ENCODE data around the gene ACIN1.

ACIN1 gene

DNA sequence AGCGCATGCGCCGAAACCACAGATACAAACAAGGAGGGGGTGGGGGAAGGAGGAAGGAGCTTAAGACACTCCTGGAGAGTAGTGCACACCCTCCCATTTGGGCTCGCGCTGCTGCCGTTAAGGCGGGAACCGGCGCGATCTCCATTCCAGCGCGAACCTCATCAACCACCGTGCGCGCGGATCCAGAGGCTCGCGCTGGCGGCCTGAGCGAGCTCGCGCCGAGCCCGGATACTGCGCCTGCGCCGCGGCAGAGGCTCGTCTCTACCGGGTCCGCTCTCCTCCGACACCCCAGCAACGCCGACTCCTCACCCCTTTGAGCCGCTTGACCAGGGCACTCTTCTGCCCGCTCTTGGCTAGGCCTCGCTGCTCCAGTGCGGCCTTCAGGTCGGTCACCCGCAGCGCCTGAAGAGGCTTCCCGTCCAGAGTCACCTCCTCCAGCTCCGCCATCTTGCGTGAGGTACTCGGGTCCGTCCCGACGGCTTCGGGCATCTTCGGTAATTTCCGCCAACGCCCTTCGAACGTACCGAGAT lies at the start of gene ACIN1:
TSS of gene ACIN1 (minus strand) at position 471 of the 530 bp plus-strand sequence. CDS start at position 447, 24 bp downstream.
- DNase-seq (ENCODE audit: low spot score) = peak; percentile 84

DNA sequence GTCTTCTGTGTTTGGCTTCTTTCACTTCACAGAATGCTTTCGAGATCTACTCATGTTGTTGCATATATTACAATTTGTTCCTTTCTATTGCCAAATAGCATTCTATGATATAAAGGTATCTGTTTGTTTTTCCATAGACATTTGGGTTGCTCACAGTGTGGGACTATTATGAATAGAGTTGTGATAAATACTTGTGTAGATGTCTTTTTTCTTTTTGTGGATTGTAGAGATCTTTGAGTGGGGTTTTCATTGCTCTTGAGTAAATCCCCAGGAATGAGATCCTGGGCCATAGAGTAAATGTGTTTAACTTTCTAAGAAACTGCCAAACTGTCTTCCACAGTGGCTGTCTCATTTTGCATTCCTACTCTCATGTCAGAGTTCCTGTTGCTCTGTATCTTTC lies 49.0 kb upstream of the ACIN1 start:
- DNase-seq (ENCODE audit: low spot score) = no peak

- no peak for DNase-seq (ENCODE audit: low spot score)
Observed at GRCh38 chr14:23142826-23143225, 47.9 kb upstream of the ACIN1 start.

DNA sequence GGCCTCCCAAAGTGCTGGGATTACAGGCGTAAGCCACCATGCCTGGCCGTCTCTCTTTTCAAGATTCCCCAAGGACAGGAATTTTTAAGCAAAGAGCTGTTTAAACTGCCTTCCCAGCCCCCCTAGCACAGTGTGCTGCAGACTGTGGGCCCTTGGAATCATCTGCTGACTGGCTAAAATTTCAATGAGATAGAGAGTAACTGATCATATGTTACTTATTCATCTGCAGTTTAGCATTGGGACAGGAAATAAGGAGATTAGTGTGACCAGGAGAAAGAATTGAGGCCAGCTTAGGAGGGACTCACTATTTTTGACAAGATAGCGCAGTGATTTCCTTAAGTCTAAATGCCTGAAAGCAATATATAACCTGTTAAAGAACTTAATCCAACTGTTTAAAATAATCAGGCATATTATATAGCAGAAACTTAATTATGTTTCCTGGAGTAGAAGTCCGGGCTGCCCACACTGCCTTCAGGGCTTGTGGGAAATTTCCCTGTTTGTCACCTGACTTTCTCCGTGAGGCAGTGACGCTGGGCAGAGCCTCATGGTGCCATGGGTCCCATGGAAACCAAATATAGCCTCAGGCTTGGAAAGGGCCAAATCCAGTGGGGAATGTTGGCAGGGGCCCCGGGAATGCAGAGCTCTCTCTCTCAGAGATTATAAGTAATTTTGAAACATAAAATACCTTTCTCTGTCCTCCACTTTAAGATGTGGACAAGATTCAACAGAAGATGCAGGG lies 46.9 kb upstream of the ACIN1 start:
- DNase-seq (ENCODE audit: low spot score) = no peak

GRCh38 chr14:23140371-23140770 lies 45.4 kb upstream of the ACIN1 start:
- no peak for DNase-seq (ENCODE audit: low spot score)

DNA sequence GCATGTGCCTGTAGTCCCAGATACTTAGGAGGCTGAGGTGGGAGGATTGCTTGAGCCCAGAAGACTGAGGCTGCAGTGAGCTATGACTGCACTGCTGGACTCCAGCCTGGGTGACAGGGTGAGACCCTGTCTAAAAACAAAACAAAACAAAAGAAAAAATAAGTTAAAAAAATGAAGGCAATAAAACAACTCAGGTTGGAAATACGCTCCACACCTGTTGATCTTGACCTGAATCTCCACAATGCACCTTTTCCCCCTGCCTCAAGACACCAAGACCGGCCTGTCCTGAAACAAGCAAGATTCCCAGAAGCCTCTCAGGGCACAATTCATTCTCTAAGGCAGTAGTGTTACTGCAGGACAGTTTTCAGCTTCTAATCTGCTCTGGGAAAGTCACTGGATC lies 44.9 kb upstream of the ACIN1 start:
- no peak for DNase-seq (ENCODE audit: low spot score)

DNA sequence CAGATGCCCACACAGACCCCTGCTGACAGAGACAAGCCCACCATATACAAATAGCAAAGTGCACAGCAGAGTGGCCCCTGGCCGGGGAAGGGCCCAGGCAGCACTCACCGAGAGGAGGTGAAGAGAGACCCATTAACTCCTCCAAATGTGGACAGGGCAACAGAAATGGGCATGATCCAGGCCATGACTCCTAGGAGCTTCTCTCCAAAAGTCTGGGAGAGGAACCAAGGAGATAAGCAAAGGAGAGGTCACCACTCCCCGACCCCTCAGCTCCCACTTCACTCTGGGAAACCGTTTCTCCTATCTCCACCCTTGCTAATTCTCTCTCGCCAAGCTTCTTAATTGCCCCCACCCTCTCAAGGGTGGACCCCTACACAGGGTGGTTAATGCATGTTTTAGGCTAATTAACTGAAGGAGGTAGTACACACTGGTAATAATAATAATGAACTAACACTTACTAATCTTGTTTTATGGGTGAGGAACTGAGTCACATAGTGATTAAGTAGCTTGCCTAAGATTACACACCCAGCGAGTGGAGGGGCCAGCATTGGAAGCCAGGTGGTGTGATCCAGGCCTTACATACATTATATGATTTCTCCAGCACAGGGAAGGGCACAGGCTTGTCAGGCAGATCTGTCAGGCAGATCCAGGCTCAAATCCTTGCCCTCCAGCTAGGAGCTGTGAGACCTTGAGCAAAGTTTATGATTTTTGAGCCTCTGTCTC lies 43.0 kb upstream of the ACIN1 start:
- DNase-seq (ENCODE audit: low spot score) = no peak

- DNase-seq (ENCODE audit: low spot score) = no peak
Observed at GRCh38 chr14:23137192-23137812, 42.4 kb upstream of the ACIN1 start.

DNA sequence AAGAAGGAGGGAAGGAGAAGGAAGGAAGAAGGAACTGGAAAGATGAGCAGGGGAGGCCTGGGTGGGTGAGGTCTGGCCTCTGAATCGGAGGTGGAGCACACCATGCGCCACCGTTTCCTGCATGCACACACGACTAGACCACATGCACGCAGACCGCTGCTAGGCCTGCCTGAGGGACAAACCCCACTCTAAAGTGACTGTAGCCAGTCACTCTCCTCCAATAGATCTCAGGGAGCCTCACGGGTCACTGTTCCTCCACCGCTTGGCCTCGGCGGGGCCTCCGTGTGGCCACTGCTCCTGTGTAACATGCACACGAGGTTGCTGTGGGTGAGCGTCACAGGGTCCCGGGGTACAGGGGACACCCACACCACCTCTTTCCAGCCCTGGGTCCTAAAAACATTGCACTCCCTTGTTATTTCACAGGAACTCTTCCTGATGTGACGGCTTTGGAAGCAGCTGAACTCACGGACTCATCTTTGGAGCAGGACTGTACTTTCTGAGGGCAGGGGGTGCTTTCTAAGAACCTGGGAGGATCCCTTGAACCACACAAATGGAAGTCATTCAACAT lies 41.7 kb upstream of the ACIN1 start:
- no peak for DNase-seq (ENCODE audit: low spot score)

- no peak for DNase-seq (ENCODE audit: low spot score)
Observed at GRCh38 chr14:23132970-23133369, 38.0 kb upstream of the ACIN1 start.

GRCh38 chr14:23131482-23131881 lies 36.5 kb upstream of the ACIN1 start:
- DNase-seq (ENCODE audit: low spot score) = no peak

- no peak for DNase-seq (ENCODE audit: low spot score)
Observed at GRCh38 chr14:23130871-23131270, 35.9 kb upstream of the ACIN1 start.

DNA sequence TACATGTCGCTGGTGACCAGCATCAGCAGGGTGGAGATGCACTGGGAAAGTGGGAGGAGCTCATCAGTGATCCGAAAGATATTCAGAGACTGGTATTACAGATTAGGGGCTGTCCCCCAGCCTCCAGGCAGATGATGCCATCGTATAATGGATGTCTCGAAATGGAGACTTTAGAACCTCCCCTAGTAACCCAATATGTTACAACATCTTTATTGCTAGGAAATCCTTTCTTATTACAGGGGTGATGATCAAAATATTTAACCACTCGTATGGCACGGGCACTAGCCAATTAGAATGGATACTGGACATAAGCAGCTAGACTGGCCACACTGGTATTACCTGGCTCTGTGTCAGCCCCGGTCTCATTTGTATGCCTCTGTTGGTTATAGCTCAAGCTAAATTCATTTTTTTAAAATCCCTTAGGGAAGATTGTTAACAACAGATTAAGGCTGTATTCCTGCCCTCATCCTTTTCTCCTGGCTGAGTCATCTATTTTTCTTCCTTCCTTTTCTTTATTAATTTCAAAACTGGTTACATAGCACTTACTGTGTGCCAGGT lies 34.9 kb upstream of the ACIN1 start:
- no peak for DNase-seq (ENCODE audit: low spot score)

DNA sequence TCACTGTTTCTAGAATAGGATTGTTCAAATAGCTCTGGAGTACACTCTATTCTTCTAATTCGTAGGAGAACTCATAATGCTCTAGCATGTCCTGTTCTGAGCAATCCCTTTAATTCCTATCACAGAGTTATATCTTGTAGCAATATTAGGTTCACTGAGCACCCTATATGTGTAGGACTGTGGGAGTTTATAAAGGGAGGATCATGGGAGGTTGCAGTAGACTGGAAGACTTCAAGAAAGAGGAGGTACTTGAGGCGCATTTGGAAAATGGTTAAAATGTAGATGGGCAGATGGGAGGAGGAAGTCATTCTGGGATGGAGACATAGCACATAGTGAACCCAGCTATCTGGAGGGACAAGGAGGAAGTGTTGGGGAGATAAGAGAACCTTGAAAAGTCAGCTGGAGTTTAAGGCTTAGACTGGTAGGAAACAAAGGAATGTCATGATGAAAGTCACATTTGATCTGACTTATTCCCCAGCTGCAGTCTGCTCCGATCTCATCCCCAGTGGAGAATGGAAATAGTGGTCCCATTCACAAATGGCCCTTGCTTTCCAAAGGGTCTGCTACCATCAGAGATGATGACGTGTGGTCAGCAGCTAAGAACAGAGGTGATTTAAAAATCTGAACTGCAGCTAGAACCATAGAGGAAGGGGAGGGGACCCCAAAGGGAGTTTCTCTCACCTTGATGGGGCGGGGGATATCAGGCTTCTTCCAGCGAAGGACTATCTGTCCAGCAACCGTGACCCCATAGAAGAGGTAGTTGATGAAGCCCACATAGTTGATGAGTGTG lies 34.2 kb upstream of the ACIN1 start:
- DNase-seq (ENCODE audit: low spot score) = no peak

DNA sequence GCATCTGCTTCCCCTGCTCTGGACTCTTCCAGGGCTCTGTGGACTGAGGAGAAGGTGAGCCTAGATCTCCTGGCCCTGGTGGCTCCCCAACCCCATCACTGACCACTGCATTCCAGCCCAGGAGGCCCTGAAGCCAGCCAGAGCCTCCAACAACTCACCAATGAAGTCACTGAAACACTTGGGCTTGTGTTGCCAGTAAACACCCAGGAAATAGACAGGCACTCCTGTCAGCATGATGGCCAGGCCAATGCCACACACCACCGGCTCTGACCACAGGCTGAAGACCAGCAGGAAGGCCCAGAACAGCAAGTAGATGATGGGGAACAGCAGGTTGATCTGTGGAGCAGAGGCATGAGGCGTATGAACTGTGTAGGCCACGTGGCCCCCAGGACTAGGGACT lies 32.9 kb upstream of the ACIN1 start:
- DNase-seq (ENCODE audit: low spot score) = no peak

DNA sequence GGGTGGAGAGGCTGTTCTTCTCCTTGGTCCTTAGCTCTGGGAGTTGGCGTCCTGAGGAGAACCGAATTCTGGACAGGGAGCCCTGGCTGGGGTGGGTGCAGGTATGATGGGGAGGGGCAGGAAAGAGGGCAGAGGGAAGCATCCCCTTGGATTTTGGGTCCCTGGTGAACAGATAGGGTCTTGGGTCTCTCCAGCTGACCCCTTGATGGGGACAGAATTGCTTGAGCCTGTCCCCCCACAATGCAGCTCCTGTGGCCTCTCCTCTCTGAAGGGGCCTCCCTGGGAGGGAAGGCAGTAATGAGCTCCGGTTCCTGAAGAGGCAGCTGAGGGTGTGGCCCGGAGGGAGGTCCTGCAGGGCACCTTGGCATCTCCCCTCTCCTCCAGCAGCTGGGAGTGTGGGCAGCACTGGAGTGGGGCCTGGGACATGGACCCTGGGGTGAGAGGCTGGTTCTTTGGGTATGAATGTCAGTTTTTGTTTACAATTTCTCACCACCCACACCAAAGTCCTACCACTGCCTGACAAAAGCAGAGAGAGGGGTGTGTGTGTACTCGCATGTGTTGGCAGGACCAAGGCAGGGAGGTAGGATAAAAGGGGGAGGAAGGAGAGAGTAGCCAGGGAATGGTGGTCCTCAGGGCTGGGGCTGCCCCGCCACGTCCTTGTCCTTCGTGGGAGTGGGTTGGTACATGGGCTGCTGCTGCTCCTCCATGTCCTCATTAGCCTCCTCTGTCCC lies 31.8 kb upstream of the ACIN1 start:
- no peak for DNase-seq (ENCODE audit: low spot score)

GRCh38 chr14:23125933-23126524 lies 31.1 kb upstream of the ACIN1 start:
- no peak for DNase-seq (ENCODE audit: low spot score)

- no peak for DNase-seq (ENCODE audit: low spot score)
Observed at GRCh38 chr14:23125011-23125410, 30.1 kb upstream of the ACIN1 start.

- DNase-seq (ENCODE audit: low spot score) = no peak
Observed at GRCh38 chr14:23124337-23124954, 29.5 kb upstream of the ACIN1 start.

DNA sequence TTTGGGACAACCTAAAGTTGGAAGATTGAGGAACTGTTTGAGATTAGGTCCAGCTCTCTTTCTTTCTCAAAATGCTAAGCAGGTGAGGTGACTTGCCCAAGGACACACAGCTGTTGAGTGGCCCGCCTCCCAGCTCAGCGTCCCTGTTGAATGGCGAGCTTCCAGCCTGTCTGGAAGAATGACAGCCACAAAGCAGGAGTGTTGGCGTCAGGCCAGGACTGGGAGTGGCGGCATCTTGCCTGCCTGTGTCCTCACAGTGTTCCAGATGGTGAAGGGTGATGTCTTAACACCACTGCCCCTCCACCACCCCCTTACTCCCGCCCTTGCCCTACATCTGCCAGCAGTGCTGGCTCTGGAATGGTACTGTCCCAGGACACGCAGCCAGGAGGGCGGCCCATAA lies 28.5 kb upstream of the ACIN1 start:
- no peak for DNase-seq (ENCODE audit: low spot score)

All from germinal center (tissue), 1 donor.